NB4 (cell line): Measurements from ENCODE around the gene LRRC7.

Experiments used
- DNase-seq: peaks from one replicate; pipeline ENCODE4 v3.0.0; 2010; ENCODE audit warnings: low read depth
- H3K4me3 ChIP-seq: one replicate; pipeline ENCODE4 v1.5.1; 2011; ENCODE audit warnings: mild to moderate bottlenecking, low read depth, low read length, moderate library complexity
- MYC ChIP-seq: IDR thresholded peaks from 2 replicates; pipeline ENCODE4 v1.6.1; 2011; ENCODE audit warnings: low read depth, low read length
- POLR2A ChIP-seq: IDR thresholded peaks from 2 replicates; pipeline ENCODE4 v1.6.1; 2011; ENCODE audit warnings: mild to moderate bottlenecking; ENCODE audit not compliant: insufficient read length; ENCODE audit errors: extremely low read depth
- TF ChIP-seq, protein P1 (sequence below): IDR thresholded peaks from one replicate; pipeline ENCODE4 v1.5.1; 2012; ENCODE audit warnings: low read depth, low read length
- TF ChIP-seq, protein P2 (sequence below): IDR thresholded peaks from 2 replicates; pipeline ENCODE4 v1.6.1; 2011; ENCODE audit warnings: low read depth, low read length

The LRRC7 gene

DNA sequence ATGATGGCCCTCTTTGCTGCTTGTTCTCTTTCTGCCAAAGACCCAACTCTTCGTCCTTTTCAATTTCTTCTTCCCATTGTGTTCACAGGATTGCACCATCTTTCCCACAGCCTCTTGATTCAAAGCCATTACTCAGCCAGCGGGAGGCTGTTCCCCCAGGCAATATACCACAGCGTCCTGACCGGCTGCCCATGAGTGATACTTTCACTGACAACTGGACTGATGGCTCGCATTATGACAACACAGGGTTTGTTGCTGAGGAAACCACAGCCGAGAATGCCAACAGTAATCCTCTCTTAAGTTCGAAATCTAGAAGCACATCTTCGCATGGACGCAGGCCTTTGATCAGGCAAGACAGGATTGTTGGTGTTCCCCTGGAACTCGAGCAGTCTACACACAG, 470.3 kb downstream of the LRRC7 start:
- TF ChIP-seq, protein P1, sequence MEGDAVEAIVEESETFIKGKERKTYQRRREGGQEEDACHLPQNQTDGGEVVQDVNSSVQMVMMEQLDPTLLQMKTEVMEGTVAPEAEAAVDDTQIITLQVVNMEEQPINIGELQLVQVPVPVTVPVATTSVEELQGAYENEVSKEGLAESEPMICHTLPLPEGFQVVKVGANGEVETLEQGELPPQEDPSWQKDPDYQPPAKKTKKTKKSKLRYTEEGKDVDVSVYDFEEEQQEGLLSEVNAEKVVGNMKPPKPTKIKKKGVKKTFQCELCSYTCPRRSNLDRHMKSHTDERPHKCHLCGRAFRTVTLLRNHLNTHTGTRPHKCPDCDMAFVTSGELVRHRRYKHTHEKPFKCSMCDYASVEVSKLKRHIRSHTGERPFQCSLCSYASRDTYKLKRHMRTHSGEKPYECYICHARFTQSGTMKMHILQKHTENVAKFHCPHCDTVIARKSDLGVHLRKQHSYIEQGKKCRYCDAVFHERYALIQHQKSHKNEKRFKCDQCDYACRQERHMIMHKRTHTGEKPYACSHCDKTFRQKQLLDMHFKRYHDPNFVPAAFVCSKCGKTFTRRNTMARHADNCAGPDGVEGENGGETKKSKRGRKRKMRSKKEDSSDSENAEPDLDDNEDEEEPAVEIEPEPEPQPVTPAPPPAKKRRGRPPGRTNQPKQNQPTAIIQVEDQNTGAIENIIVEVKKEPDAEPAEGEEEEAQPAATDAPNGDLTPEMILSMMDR, result no peak
- TF ChIP-seq, protein P2, sequence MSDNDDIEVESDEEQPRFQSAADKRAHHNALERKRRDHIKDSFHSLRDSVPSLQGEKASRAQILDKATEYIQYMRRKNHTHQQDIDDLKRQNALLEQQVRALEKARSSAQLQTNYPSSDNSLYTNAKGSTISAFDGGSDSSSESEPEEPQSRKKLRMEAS, result no peak
- no peak for TF ChIP-seq POLR2A
- H3K4me3 ChIP-seq, result no peak overlapping the region
- DNase-seq, result peak; percentile 68

DNA sequence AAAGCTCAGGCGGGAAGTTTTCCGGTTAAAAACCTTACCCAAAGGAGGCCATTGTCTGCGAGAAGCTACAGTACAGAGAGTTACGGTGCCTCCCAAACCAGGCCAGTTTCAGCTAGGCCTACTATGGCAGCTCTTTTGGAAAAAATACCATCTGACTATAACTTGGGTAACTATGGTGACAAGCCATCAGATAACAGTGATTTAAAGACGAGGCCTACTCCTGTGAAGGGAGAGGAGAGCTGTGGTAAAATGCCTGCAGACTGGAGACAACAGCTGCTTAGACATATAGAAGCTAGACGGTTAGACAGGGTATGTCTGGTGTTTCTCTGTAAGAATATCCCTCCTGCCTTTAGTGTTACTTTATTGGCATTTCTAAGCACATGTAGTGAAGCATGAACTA, 471.8 kb downstream of the LRRC7 start:
- no peak for TF ChIP-seq POLR2A
- TF ChIP-seq, protein P1, result no peak
- TF ChIP-seq MYC, result no peak
- TF ChIP-seq, protein P2, result no peak
- DNase-seq, result no peak

DNA sequence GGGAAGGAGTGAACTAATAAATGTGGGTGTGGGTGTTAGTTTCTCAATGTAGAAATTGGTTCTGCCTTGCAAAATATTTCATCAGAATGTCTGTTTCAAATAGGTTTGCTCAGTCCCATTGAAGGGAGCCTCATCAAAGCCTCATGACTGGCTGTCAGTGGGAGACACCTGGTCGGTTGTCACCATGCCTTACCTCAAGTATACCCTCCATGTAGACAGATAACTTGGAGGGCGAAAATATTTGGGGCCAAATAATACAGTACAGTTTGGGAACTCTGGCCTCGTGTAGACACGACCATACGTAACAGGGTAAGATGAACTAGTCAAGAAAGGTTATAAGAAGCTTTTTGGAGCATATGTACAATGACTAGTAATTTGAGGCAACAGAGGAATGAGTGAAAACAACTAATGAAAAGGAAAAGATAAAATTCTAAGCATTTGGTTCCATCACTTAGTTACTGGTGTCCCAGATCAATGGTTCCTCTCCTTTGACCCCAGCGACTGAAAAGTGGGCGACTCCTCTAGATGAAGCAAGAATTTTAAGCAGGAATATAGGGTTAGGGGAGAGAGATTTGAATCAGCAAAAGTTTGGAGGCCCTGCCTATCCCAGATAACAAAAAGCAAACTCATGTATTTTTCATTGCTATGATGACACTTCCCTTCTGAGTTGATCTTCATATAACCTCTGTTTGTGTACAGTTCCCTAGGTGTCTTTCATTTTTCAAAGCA, 473.8 kb downstream of the LRRC7 start:
- peak; percentile 4 for DNase-seq
- H3K4me3 ChIP-seq, result no peak overlapping the region
- no peak for TF ChIP-seq MYC
- TF ChIP-seq, protein P1, result no peak
- no peak for TF ChIP-seq POLR2A
- TF ChIP-seq, protein P2, result no peak

More for the DNA sequence above, 471.8 kb downstream of the LRRC7 start:
- no peak overlapping the region for H3K4me3 ChIP-seq

DNA sequence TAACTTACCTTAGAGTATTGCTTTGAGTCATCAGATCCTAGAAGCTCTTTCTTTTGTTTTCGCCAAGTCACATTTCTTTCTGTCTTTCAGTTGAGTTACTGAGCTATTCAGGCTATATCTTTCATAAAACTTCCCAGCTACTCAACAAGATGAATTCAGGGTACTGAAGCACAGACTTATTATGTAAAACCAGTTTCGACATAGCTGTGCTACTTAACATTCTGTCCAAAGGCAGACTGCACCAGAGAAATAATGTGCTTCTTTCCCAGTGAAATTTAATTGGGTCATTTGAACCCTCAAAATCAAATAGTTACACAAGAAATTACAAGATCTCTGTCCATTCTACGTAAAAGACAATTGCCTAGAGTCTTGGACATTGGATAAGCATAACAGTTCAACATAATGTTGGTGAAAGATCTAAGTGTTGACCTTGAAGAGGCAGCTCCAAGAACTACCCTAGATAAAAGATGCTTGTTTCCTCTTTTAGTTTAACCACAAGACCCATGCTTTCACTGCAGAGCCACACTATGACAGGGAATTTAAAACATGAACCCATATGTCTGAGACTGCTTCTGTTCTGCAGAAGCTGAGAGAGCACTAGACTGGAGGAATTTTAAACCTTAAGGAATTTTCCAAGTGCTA, 474.5 kb downstream of the LRRC7 start:
- no peak overlapping the region for H3K4me3 ChIP-seq
- peak; percentile 49 for DNase-seq
- TF ChIP-seq, protein P1, result no peak
- TF ChIP-seq MYC (no peak; the same call in none of the 2 replicates), POLR2A (no peak)
- TF ChIP-seq, protein P2, result peak; percentile 31; the same call in 1 of the 2 replicates

DNA sequence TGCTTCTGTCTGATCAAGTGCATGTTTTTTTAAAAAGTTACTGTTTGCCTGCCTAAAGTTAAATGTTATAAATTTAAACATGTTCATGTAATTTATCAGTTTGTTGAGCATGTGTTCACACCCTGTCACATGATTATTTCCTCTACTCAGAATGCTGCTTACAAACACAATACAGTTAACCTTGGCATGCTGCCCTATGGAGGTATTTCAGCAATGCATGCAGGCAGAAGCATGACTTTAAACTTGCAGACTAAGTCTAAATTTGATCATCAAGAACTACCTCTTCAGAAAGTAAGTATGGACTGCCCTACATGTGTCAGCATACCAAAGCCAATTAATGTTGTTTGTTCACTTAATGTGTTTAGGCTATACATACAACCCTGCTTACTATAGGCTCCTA, 476.1 kb downstream of the LRRC7 start:
- DNase-seq, result no peak
- TF ChIP-seq, protein P1, result no peak
- TF ChIP-seq POLR2A (no peak), MYC (no peak)
- TF ChIP-seq, protein P2, result no peak
- H3K4me3 ChIP-seq, result no peak overlapping the region
